OCI-LY3 (cell line): ENCODE data around the gene RNF149.

Experiments used
- H2AFZ ChIP-seq: fragments of 200-600, 300-600 bp; shearing (Covaris generic); 2 replicates; pipeline ENCODE4 v1.6.0; 2014; ENCODE audit warnings: antibody characterized with exemption, low read depth, low read length
- H3K27ac ChIP-seq: fragments of 200-600, 300-600 bp; sonication (generic); 2 replicates; pipeline ENCODE4 v1.5.1; 2014; ENCODE audit warnings: mild to moderate bottlenecking, low read length, moderate library complexity, mixed read lengths
- H3K27me3 ChIP-seq: fragments of 200-600, 300-600 bp; sonication (generic); 2 replicates; pipeline ENCODE4 v1.6.1; 2014; ENCODE audit warnings: low read depth, low read length, mixed read lengths
- H3K36me3 ChIP-seq: fragments of 200-600, 300-600 bp; sonication (generic); replicated peaks from 2 replicates; pipeline ENCODE3; 2014; ENCODE audit warnings: low read depth, low read length, mixed read lengths
- H3K4me1 ChIP-seq: fragments of 300-600, 200-600 bp; sonication (generic); 2 replicates; pipeline ENCODE4 v1.6.1; 2014; ENCODE audit warnings: low read length, mixed read lengths
- H3K4me2 ChIP-seq: fragments of 200-600, 300-600 bp; sonication (generic); 2 replicates; pipeline ENCODE4 v1.6.1; 2014; ENCODE audit warnings: low read length, mixed read lengths
- H3K4me3 ChIP-seq: fragments of 300-600, 200-600 bp; sonication (generic); 2 replicates; pipeline ENCODE4 v1.5.1; 2014; ENCODE audit warnings: antibody characterized with exemption, mild to moderate bottlenecking, low read length, moderate library complexity
- H3K79me2 ChIP-seq: fragments of 300-600, 200-600 bp; shearing (Covaris generic); 2 replicates; pipeline ENCODE4 v1.6.1; 2014; ENCODE audit warnings: mild to moderate bottlenecking, low read length, mixed read lengths
- H3K9ac ChIP-seq: fragments of 300-600, 200-600 bp; shearing (Covaris generic); 2 replicates; pipeline ENCODE4 v1.6.0; 2014; ENCODE audit warnings: mild to moderate bottlenecking, low read length, moderate library complexity
- H3K9me3 ChIP-seq: fragments of 200-600, 300-600 bp; shearing (Covaris generic); 2 replicates; pipeline ENCODE4 v1.6.1; 2014; ENCODE audit warnings: low read length, mixed read lengths; ENCODE audit not compliant: insufficient read depth
- H4K20me1 ChIP-seq: fragments of 200-600, 300-600 bp; sonication (generic); 2 replicates; pipeline ENCODE4 v1.6.1; 2016; ENCODE audit warnings: low read length, mixed read lengths; ENCODE audit not compliant: insufficient read depth
- EZH2phosphoT487 ChIP-seq: fragments of 200-600 bp; shearing (Covaris generic); IDR thresholded peaks from 2 replicates; pipeline ENCODE4 v1.6.1; 2018; ENCODE audit warnings: antibody characterized with exemption, mixed run types, low read depth
- TF ChIP-seq, protein P1 (sequence below): fragments of 200-600, 300-600 bp; sonication (generic); IDR thresholded peaks from 2 replicates; pipeline ENCODE4 v1.5.1; 2014; ENCODE audit warnings: antibody characterized with exemption, low read length, low read depth

RNF149 gene

DNA sequence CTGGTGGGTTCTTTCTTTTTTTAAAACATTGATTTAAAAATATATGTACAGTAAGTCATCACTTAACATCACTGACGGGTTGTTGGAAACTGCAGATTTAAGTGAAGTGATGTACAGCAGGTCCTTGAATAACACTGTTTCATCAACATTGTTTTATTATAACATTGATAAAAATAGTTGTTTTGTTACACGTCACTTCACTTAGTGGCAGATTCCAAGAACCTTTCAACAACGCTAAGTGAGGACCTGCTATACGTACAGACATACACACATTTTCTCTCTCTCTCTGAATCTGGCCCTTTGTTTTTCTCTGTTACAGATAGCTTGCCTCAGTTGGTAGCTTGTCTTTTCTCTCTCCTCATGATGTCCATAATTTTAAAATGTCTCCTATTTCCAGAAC, 46.4 kb downstream of the RNF149 start:
- H3K79me2 ChIP-seq: peaks cover 14% of the 10 kb centered on the region; the same call in 1 of the 2 replicates
- H3K27ac ChIP-seq: no peak overlapping the region

DNA sequence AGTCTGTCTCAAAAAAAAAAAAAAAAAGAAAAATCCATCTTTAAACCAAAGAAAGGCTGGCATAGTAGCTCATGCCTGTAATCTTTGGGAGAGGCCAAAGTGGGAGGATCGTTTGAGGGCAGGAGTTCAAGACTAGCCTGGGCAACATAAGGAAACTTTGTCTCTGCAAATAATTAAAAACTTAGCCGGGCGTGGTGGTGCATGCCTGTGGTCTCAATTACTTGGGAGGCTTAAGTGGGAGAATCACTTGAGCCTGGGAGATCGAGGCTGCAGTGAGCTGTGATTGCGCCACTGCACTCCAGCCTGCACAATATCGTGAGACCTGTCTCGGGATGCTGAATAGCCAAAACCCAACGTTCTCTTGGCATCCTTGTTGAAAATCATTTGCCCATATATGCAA, 49.7 kb downstream of the RNF149 start:
- Histone ChIP-seq H2AFZ (no peak overlapping the region), H3K27ac (no peak overlapping the region), H3K4me1 (peaks cover 8% of the 10 kb centered on the region), H4K20me1 (peaks cover 26% of the 10 kb centered on the region), H3K36me3 (peaks cover 33% of the 10 kb centered on the region), H3K27me3 (no peaks in the 10 kb centered on the region), H3K4me3 (no peak overlapping the region), H3K79me2 (peaks cover 42% of the 10 kb centered on the region), H3K4me2 (no peak overlapping the region), H3K9ac (no peak overlapping the region), H3K9me3 (no peaks in the 10 kb centered on the region)
- TF ChIP-seq EZH2phosphoT487: no peak
- TF ChIP-seq, protein P1, sequence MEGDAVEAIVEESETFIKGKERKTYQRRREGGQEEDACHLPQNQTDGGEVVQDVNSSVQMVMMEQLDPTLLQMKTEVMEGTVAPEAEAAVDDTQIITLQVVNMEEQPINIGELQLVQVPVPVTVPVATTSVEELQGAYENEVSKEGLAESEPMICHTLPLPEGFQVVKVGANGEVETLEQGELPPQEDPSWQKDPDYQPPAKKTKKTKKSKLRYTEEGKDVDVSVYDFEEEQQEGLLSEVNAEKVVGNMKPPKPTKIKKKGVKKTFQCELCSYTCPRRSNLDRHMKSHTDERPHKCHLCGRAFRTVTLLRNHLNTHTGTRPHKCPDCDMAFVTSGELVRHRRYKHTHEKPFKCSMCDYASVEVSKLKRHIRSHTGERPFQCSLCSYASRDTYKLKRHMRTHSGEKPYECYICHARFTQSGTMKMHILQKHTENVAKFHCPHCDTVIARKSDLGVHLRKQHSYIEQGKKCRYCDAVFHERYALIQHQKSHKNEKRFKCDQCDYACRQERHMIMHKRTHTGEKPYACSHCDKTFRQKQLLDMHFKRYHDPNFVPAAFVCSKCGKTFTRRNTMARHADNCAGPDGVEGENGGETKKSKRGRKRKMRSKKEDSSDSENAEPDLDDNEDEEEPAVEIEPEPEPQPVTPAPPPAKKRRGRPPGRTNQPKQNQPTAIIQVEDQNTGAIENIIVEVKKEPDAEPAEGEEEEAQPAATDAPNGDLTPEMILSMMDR: no peak

More for the DNA sequence above, 46.4 kb downstream of the RNF149 start:
- Histone ChIP-seq H3K9ac (no peak overlapping the region), H3K4me1 (no peaks in the 10 kb centered on the region), H3K27me3 (no peaks in the 10 kb centered on the region), H4K20me1 (0 out of 2 replicates have a peak, but pooled peaks cover 6% of the 10 kb centered on the region), H3K4me3 (no peak overlapping the region), H3K9me3 (no peaks in the 10 kb centered on the region), H3K36me3 (peaks cover 50% of the 10 kb centered on the region), H2AFZ (no peak overlapping the region), H3K4me2 (no peak overlapping the region)
- TF ChIP-seq EZH2phosphoT487: no peak

DNA sequence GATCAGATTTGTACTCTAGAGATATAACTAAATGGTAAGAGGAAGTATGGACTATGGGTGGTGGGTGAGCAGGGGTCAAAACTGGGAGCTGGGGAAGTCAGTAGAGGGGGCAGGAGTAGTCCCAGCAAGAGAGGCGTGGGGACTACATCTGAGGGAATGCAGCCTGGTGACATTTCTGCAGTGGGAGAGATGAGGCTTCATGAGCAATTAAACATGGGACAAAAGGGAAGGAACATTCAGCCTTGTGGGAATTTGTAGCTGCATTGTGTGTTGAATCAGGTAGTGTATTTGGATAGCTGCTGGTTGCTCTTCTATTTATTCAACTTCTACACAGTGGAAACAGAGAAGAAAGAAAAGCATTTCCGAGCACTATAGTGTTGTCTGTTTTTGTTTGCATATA, 52.2 kb downstream of the RNF149 start:
- Histone ChIP-seq H3K36me3 (peaks cover 18% of the 10 kb centered on the region), H3K79me2 (peaks cover 53% of the 10 kb centered on the region)

DNA sequence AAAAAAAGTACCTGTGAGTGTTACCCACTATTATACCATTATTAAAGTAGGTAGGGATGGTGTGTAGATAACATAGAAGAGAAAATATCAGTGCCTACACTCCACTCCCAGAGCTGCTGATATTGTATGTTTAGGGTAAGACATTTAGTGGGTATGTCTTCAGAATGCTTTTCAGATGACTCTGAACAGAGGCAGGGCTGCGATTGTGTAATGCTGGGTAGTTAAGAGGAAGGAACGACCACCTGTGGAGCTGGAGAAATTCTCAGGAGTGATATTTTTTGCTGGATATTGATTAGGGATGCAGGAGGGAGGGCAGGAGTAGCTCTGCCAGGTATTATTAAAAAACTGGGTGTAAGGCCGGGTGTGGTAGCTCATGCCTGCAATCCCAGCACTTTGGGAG, 53.0 kb downstream of the RNF149 start:
- Histone ChIP-seq H3K4me1 (peaks cover 18% of the 10 kb centered on the region), H3K4me3 (no peak overlapping the region), H2AFZ (no peak overlapping the region), H3K79me2 (peaks cover 52% of the 10 kb centered on the region), H4K20me1 (peaks cover 30% of the 10 kb centered on the region), H3K36me3 (peaks cover 18% of the 10 kb centered on the region), H3K9ac (no peak overlapping the region), H3K27ac (no peak overlapping the region), H3K4me2 (no peak overlapping the region), H3K27me3 (no peaks in the 10 kb centered on the region), H3K9me3 (no peaks in the 10 kb centered on the region)
- TF ChIP-seq, protein P1: no peak
- no peak for TF ChIP-seq EZH2phosphoT487

More for the DNA sequence above, 52.2 kb downstream of the RNF149 start:
- no peak overlapping the region for H2AFZ ChIP-seq
- no peak overlapping the region for H3K4me3 ChIP-seq
- H3K9me3 ChIP-seq: no peaks in the 10 kb centered on the region
- peaks cover 30% of the 10 kb centered on the region for H4K20me1 ChIP-seq
- no peak overlapping the region for H3K27ac ChIP-seq
- no peak overlapping the region for H3K9ac ChIP-seq
- H3K4me1 ChIP-seq: peaks cover 12% of the 10 kb centered on the region
- TF ChIP-seq EZH2phosphoT487: no peak
- TF ChIP-seq, protein P1: no peak
- H3K4me2 ChIP-seq: no peak overlapping the region
- H3K27me3 ChIP-seq: no peaks in the 10 kb centered on the region
